ENCODE measurements around the gene TNNT1.

GRCh38 chr19:55196803-55197202, 47.8 kb upstream of the TNNT1 start:
- no peak for TF ChIP-seq CTCF (conservative IDR thresholded peaks at IDR 0.05; ENCODE audit: low read length)
- TF ChIP-seq EZH2phosphoT487 (IDR thresholded peaks at IDR 0.05; ENCODE audit: borderline replicate concordance) = no peak

Measured in Loucy (cell line).